Stomach (tissue), 9 donors: ENCODE results near the gene ITGB8. TPM values are rescaled to one million over a fixed set of nuclear protein-coding genes. Genes with fewer than 3 reads are reported as not detected.

Experiments
- DNase-seq, 2 donors: peaks; one replicate each; pipeline versions ENCODE4 v3.0.0 to v3.0.0-alpha.2; 2013 to 2019
- H3K27ac ChIP-seq, 5 donors: fragments of 200-600 bp in 4 of 5; sonication (generic) in 4 of 5; one replicate each; pipeline ENCODE4 v1.5.1; 2013 to 2019; ENCODE audit warnings: mild to moderate bottlenecking in 1 of 5, moderate library complexity in 1 of 5
- H3K27me3 ChIP-seq, 3 donors: fragments of 200-600 bp; sonication (generic); one replicate each; pipeline ENCODE4 v1.5.1; 2017 to 2019; ENCODE audit warnings: mixed run types in 1 of 3
- H3K36me3 ChIP-seq, 4 donors: fragments of 200-600 bp; sonication (generic); 1 replicate in 3 of 4; 2 replicates in 1 of 4; pipeline ENCODE4 v1.5.1; 2016 to 2019
- H3K4me1 ChIP-seq, 4 donors: fragments of 200-600 bp; sonication (generic); one replicate each; pipeline ENCODE4 v1.5.1; 2016 to 2019
- H3K4me3 ChIP-seq, 4 donors: fragments of 200-600 bp; sonication (generic) in 3 of 4; one replicate each; pipeline ENCODE4 v1.5.1; 2016 to 2019; ENCODE audit warnings: mild to moderate bottlenecking in 1 of 4
- H3K9me3 ChIP-seq, 4 donors: fragments of 200-600 bp; sonication (generic); one replicate each; pipeline ENCODE4 v1.5.1; 2016 to 2019
- CTCF ChIP-seq, 7 experiments: fragments of 450-650 bp in 4 of 7; fragments of 200-600 bp in 3 of 7; sonication (generic) in 3 of 7; IDR thresholded peaks; one replicate each; pipeline ENCODE4 v1.5.1; 2016 to 2019; ENCODE audit warnings: antibody characterized with exemption in 7 of 7, control low read depth in 2 of 7, mild to moderate bottlenecking in 1 of 7
- EP300 ChIP-seq: sonication (generic); formaldehyde crosslinking; IDR thresholded peaks from one replicate; pipeline ENCODE4 v1.6.1; 2017; ENCODE audit warnings: antibody characterized with exemption
- POLR2A ChIP-seq, 4 donors: fragments of 450-650 bp; IDR thresholded peaks; one replicate each; pipeline ENCODE4 v1.6.1; 2016; ENCODE audit warnings: antibody characterized with exemption in 4 of 4, control low read depth in 2 of 4, mild to moderate bottlenecking in 1 of 4, moderate library complexity in 1 of 4
- POLR2AphosphoS5 ChIP-seq, 3 donors: sonication (generic); formaldehyde crosslinking; IDR thresholded peaks; one replicate each; pipeline ENCODE4 v1.6.1; 2016; ENCODE audit warnings: antibody characterized with exemption in 3 of 3
- WGBS, 5 donors: extraction: QIAGEN DNeasy Blood & Tissue Kit in 3 of 5; methylation state at CpG; one replicate each; pipeline versions ENCODE4 v1.1.5 to v1.1.7; 2013 to 2018; 5-methylcytosine and 5-hydroxymethylcytosine counted together
- intact Hi-C: fragments of 100-400 bp; cut with DNase I; formaldehyde crosslinking; loops from one replicate; pipeline ENCODE4 v1.15.1; 2023; ENCODE audit warnings: low total_unique reads
- polyA plus RNA-seq, 3 donors: library from polyadenylated mRNA; stranded (reverse); fragments of 200-250 nt; gene quantifications; one replicate each; pipeline ENCODE4 v1.2.3, GENCODE V29; 2013
- small RNA-seq, 4 donors: library from RNA; depleted of rRNA; stranded (forward); fragments of <200 nt; gene quantifications; one replicate each; pipeline ENCODE3, GENCODE V24; 2016
- total RNA-seq, 5 donors: library from RNA; depleted of rRNA; stranded (reverse); fragments of >200 nt; gene quantifications; one replicate each; pipeline versions ENCODE4 v1.1.0 to v1.2.3, GENCODE V29; 2014 to 2016
- donor health status: healthy with polysubstance abuse.
- donor health status: Bipolar disorder and iron deficiency.
- donor health status: healthy.

The ITGB8 gene
- total and polyA plus RNA-seq, 8 donors: 1.1 to 31.9 (median 6.5) TPM

GRCh38 chr7:20456701-20457100 is 126.0 kb downstream of the ITGB8 start:
- Histone ChIP-seq H3K27ac (no peak overlapping the region), H3K27me3 (no peaks in the 10 kb centered on the region), H3K4me3 (no peak overlapping the region), H3K9me3 (no peaks in the 10 kb centered on the region), H3K36me3 (no peaks in the 10 kb centered on the region), H3K4me1 (no peaks in the 10 kb centered on the region)
- DNase-seq: no peak
- intact Hi-C loops: no loop called here
- TF ChIP-seq POLR2A (IDR thresholded peaks at IDR 0.05) (no peak), POLR2AphosphoS5 (IDR thresholded peaks at IDR 0.05) (no peak), CTCF (IDR thresholded peaks at IDR 0.05) (no peak), EP300 (no peak)

GRCh38 chr7:20458521-20458920 is 127.8 kb downstream of the ITGB8 start:
- Histone ChIP-seq H3K4me3 (no peak overlapping the region), H3K9me3 (no peaks in the 10 kb centered on the region), H3K27me3 (no peaks in the 10 kb centered on the region), H3K36me3 (no peaks in the 10 kb centered on the region), H3K4me1 (no peaks in the 10 kb centered on the region), H3K27ac (no peak overlapping the region)
- TF ChIP-seq CTCF (IDR thresholded peaks at IDR 0.05) (no peak), POLR2A (IDR thresholded peaks at IDR 0.05) (no peak), EP300 (no peak), POLR2AphosphoS5 (IDR thresholded peaks at IDR 0.05) (no peak)
- WGBS, 5 donors: 24 to 38% (median 33%) methylated on average over 1 of the region's 1 CpG
- no peak for DNase-seq
- intact Hi-C loops: no loop called here

GRCh38 chr7:20459419-20459818 is 128.7 kb downstream of the ITGB8 start:
- TF ChIP-seq POLR2A (IDR thresholded peaks at IDR 0.05) (no peak), POLR2AphosphoS5 (IDR thresholded peaks at IDR 0.05) (no peak), CTCF (IDR thresholded peaks at IDR 0.05) (no peak), EP300 (no peak)
- H3K4me1 ChIP-seq: no peaks in the 10 kb centered on the region
- H3K4me3 ChIP-seq: no peak overlapping the region
- H3K9me3 ChIP-seq: no peaks in the 10 kb centered on the region
- intact Hi-C loops: no loop called here
- H3K36me3 ChIP-seq: no peaks in the 10 kb centered on the region
- H3K27ac ChIP-seq: no peak overlapping the region
- no peaks in the 10 kb centered on the region for H3K27me3 ChIP-seq
- no peak for DNase-seq
- WGBS, 5 donors: 91 to 95% (median 93%) methylated on average over 4 of the region's 4 CpGs

GRCh38 chr7:20464891-20465290 is 134.2 kb downstream of the ITGB8 start:
- H3K27ac ChIP-seq: no peak overlapping the region
- no peak overlapping the region for H3K4me3 ChIP-seq
- DNase-seq: no peak
- no peaks in the 10 kb centered on the region for H3K36me3 ChIP-seq
- H3K9me3 ChIP-seq: no peaks in the 10 kb centered on the region
- no peaks in the 10 kb centered on the region for H3K27me3 ChIP-seq
- 77 to 89% (median 82%) methylated on average over 1 of the region's 1 CpG for WGBS, 5 donors
- intact Hi-C loops: no loop called here
- H3K4me1 ChIP-seq: no peaks in the 10 kb centered on the region
- TF ChIP-seq POLR2AphosphoS5 (IDR thresholded peaks at IDR 0.05): no peak
- TF ChIP-seq EP300: no peak
- TF ChIP-seq CTCF (IDR thresholded peaks at IDR 0.05): no peak
- TF ChIP-seq POLR2A (IDR thresholded peaks at IDR 0.05): no peak

Small RNA genes lying within 50 kb of the gene (small RNA-seq; reads per million reads assigned to genes)
- gene RF00275: 0 to 0.46 (median 0) reads per million in 4 donors

Other genes starting within 250 kb of the ITGB8 start
- gene MACC1, start 113.5 kb upstream of the ITGB8 start, total RNA-seq: 10 to 100 TPM in 2 of 5 donors, 1 to 10 TPM in 2, not detected in 1; 2.0 to 41.7 (median 14.5) TPM
- gene MACC1, start 113.5 kb upstream of the ITGB8 start, polyA plus RNA-seq: 1 to 10 TPM in 2 of 3 donors, under 1 TPM in 1; 0.76 to 2.2 (median 1.4) TPM